K562 (cell line): ENCODE measurements around the gene PDE9A.

Experiments
- NFXL1 ChIP-seq: fragments of 450-650 bp; formaldehyde crosslinking; IDR thresholded peaks from 2 replicates; pipeline ENCODE4 v1.4.0; 2021; ENCODE audit warnings: mild to moderate bottlenecking
- SMAD4 ChIP-seq: fragments of 250-450 bp; sonication (Bioruptor Pico); conservative IDR thresholded peaks from 2 replicates; pipeline ENCODE4 v1.8.0; 2021; ENCODE audit warnings: inconsistent platforms, mild to moderate bottlenecking, moderate library complexity
- ZNF24 ChIP-seq: fragments of 450-650 bp; IDR thresholded peaks from 2 replicates; pipeline ENCODE4 v1.6.1; 2016
- ZNF384 ChIP-seq: IDR thresholded peaks from 2 replicates; pipeline ENCODE4 v1.6.1; 2012; ENCODE audit warnings: low read depth, low read length, improper control_type of control experiment
- TF ChIP-seq, protein P1 (sequence below): fragments of 450-650 bp; IDR thresholded peaks from 2 replicates; pipeline ENCODE4 v1.6.1; 2016; ENCODE audit warnings: missing biosample characterization, missing genetic modification characterization

DNA sequence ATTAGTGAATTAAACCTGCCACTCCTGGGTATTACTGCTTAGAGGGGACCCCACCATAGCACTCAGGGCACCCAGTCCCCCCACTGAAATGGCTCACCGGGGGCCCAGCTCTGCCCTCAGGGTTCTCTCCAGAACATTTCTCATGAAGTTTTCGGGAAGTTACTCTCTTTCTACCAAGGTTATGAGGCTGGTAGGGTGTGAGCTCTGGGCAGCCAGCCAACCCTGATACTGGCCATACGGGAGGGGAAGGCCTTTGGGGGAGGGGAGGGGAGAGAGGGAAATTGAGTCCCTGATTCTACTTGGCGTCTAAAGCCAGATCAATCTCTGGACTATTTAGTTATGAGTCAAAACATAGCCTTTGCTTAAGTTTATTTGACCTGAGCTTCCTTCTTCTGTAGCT lies 12.9 kb upstream of the PDE9A start:
- TF ChIP-seq ZNF384 (no peak), NFXL1 (no peak), ZNF24 (no peak), SMAD4 (CRISPR knock-in tag) (no peak)
- TF ChIP-seq, protein P1, sequence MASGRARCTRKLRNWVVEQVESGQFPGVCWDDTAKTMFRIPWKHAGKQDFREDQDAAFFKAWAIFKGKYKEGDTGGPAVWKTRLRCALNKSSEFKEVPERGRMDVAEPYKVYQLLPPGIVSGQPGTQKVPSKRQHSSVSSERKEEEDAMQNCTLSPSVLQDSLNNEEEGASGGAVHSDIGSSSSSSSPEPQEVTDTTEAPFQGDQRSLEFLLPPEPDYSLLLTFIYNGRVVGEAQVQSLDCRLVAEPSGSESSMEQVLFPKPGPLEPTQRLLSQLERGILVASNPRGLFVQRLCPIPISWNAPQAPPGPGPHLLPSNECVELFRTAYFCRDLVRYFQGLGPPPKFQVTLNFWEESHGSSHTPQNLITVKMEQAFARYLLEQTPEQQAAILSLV (tag) = no peak
